CD4-positive, alpha-beta T cell treated with Interleukin-6 at 100 ng/mL for 8 hours (primary cell): Measurements from ENCODE around the gene CPLX3.

Experiments used
- DNase-seq: peaks from one replicate; pipeline ENCODE4 v3.0.0-alpha.2; 2020; ENCODE audit warnings: mixed read lengths, low spot score

Gene CPLX3

DNA sequence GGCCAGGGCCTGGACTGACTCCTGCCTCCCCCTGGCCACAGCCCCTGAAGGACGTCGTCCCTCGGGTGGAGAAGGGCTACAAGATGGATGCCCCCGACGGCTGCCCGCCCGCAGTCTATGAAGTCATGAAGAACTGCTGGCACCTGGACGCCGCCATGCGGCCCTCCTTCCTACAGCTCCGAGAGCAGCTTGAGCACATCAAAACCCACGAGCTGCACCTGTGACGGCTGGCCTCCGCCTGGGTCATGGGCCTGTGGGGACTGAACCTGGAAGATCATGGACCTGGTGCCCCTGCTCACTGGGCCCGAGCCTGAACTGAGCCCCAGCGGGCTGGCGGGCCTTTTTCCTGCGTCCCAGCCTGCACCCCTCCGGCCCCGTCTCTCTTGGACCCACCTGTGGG, 24.1 kb upstream of the CPLX3 start:
- no peak for DNase-seq

DNA sequence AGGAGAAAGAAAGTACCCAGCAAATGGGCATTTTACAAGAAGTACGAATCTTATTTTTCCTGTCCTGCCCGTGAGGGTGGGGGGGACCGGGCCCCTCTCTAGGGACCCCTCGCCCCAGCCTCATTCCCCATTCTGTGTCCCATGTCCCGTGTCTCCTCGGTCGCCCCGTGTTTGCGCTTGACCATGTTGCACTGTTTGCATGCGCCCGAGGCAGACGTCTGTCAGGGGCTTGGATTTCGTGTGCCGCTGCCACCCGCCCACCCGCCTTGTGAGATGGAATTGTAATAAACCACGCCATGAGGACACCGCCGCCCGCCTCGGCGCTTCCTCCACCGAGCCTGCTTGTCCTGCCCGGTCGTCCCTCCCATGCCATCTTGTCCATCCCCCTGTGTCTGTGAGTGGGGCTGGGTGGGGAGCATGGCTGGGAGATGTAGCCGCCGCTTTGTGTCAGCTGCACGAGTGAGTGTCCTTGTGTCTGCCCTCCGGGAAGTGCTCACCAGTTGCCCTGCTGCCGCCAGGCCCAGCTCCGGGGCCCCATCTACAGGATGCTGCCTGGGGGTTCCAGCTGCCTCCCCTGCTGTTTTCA, 23.5 kb upstream of the CPLX3 start:
- no peak for DNase-seq

DNA sequence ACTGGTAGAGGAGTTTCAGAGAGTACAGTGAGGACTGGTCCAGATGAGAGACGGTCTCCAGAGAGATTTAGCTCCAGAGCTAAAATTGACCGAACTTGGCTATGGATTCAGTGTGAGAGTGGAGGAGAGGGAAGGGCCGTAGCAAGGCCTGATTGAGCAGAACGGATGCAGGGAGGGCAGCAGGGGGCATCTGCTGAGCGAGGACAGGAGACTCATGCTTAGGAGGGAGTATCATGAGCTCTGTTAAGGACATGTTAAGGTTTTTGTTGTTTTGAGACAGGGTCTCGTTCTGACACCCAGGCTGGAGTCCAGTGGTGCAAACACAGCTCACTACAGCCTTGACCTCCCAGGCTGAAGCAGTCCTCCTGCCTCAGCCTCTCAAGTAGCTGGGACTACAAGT, 21.5 kb upstream of the CPLX3 start:
- DNase-seq = no peak

DNA sequence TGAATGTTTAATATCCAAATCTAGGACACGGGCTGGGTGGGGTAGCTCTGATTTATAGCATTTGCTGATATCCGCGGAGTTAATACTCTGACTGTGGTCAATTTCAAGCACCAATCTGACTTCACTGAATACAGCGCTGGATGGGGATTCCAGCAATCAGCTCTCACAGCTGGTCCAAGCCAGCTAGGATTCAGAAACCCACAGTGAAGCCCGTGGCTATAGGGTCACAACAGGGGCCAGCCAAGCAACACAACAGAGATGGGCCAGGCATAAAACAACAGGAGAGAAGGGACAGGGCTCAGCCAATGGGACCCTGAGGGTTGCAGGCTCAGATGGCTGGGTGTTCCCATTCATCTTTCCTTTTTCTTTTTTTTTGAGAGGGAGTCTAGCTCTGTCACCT, 19.1 kb upstream of the CPLX3 start:
- DNase-seq = no peak

DNA sequence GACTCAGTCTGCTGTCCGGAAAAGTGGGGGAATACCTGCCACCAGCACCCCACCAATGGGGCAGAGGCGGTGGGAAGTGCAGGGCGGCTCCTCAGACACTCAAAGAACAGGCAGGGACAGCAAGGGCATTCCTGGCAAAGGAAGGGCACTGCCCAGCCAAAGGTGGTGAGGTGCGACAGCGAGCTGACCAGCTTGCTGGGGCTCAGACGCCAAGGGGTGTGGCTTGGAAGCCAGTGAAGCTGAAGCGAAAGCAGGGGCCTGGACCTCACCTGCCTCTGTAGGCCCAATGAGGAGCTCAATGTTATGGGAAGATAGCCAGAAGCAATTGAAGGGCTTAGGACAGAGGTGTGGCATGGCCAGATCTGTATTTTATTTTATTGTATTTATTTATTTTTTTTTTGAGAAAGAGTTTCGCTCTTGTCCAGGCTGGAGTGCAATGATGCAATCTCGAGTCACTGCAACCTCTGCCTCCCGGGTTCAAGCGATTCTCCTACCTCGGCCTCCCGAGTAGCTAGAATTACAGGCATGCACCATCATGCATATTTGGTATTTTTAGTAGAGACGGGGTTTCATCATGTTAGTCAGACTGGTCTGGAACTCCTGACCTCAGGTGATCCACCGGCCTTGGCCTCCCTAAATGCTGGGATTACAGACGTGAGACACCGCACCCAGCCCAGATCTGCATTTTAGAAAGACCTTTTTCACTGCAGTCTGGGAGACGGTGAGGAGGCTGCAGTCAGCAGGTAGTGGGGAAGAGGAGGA, 18.2 kb upstream of the CPLX3 start:
- no peak for DNase-seq

DNA sequence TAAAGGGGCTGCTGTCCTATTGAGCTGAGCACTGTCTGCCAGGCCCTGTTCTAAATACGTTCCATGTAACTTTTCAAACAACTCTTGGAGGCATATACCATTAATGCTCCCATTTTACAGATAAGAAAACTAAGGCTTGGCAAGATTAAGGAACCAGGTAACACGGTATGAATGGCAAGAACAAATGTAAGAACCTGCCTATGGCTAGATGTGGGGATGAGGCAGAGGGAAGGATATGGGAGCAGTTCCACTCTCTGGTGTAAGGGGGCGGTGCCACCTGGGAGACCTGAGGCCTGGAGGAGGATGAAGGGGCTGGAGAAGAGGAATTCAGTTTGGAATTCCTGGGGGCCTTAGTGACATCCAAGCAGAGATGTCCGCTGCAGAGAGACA, 17.6 kb upstream of the CPLX3 start:
- DNase-seq = no peak

DNA sequence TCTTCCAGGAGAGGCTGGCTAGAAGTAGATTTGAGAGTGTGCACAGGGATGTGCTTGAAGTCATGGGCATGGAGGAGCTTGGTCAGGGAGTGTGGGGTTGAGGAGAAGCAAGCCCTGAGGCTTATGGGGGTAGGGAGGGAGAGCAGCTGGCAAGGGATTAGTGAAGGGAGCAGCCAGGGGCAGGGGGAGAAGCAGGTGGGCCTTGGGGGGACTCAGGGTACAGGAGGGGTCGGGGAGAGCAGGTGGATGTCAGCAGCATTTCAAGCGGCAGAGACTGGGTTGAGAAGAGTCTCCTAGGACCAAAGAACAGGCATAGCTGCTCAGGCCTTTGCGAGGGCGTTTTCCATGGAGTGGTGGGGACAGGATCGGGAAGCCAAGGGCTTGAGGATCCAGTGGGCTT, 17.2 kb upstream of the CPLX3 start:
- DNase-seq = no peak

DNA sequence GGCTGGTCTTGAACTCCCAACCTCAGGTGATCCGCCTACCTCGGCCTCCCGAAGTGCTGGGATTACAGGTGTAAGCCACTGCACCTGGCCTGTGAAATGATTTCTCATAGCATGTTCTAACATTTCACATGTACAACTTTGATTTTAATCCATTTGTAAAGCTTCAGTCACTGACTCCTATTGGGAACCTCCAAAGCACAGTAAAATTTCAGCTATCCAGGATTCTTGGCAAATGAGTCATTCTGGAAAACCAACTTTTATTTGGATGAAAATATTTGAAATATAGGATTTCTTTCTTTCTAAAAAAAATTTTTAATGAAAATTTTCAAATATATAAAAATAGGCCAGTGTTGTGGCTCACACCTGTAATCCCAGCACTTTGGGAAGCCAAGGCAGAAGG, 16.5 kb upstream of the CPLX3 start:
- DNase-seq = no peak

DNA sequence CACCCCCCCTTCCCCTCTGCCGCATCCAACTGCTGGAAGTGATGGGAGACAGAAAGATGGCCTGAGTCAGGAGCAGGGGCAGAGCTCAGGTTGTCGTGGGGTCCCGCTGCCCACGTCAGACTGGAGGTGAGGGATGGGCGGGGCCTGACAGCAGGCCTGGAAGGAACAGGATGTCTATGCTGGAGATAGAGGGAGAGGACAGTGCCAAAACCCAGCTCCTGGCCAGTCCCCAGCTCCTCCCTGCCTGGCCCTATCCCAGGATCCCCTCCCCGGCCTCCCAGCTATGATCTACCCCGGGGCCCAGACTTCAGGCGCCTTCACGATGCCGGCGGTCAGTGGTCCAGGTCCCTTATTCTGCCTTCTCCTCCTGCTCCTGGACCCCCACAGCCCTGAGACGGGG, 13.9 kb upstream of the CPLX3 start, which contains the start of gene LMAN1L:
TSS of gene LMAN1L (plus strand) at position 303 of the 400 bp plus-strand sequence. CDS start at position 323, 20 bp downstream.
- no peak for DNase-seq

DNA sequence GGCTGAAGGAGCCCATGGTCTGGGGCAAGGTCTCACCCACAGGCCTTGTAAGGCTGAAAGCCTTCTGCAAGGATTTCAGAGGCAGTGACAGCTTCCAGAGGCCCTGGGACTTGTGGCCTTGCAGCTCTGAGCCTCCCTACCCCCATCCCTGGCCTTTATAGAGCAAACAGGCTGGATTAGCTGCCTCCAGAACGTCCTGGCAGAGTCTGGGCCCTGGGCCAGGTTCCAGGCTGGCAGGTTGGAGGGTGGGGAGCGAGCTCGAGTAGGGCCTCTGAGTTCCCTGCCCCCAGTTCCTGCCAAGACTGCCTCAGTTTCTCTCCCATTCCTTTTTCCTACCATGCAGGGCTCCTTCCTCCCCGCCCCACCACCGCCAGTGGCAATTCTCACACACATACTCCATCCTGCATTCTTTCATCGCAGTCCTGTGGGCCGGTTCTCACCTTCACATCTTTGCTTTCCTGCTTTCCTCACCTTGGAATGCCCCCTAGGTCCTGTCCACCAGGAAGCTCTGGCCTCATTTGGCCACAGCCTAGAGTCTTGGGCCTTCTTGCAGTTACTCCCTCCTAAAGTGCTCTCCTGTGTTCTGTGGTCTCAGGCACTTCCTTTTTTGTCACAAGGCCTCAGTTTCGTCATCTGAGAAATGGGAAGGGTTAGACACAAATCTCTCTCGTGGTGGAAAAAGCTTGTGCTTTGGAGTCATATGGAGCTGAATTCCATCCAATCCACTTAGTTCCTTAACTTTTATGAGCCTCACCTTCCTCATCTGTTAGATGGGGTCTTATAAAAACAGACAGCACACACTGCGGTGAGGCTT, 11.1 kb upstream of the CPLX3 start:
- no peak for DNase-seq

DNA sequence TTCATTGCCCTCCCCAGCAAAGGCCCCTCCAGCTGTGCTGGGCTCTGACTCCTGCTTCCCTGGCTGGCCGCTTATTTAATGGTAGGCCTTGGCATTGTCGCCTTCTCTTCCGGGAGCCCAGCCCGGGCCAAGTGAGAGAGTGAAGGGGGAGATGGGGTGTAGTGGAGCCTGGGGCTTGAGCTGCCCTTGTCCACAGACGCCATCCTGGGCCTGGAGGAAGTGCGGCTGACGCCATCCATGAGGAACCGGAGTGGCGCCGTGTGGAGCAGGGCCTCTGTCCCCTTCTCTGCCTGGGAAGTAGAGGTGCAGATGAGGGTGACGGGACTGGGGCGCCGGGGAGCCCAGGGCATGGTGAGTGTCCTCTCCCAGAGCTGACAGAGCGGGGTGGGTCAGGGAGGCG, 10.5 kb upstream of the CPLX3 start:
- DNase-seq = no peak

DNA sequence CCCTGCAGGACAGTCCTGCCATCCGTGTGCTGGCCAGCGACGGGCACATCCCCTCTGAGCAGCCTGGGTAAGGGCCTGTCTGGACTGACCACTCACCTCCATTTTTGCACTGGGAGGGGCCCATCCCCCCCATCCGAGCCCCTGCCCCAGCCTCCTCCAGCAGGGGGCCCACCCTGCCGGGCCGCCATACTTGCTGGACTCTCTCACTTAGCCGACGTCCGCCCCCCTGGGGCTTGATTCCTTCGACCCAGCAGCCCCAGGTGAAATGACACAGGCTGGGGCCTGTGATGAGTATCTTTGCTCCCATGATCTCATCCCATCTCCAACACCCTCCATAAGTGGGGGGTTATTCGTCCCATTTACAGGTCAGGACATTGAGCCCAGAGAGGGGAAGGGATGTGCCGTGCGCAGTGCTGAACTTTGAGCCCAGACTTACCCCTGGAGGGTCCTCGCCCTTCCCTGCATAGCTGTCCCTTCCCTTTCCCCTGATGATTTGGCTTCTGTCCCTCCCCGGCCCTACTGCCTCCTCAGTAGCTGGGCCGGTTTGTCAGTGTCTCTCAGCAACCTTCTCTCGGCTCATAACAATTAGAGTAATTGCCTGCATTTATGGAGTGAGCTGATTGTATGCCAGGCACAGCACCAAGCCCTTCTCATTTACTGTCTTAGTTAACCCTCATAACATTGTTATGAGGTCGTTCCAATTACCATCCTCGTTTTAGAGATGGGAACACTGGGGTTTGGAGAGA, 9.6 kb upstream of the CPLX3 start:
- no peak for DNase-seq

DNA sequence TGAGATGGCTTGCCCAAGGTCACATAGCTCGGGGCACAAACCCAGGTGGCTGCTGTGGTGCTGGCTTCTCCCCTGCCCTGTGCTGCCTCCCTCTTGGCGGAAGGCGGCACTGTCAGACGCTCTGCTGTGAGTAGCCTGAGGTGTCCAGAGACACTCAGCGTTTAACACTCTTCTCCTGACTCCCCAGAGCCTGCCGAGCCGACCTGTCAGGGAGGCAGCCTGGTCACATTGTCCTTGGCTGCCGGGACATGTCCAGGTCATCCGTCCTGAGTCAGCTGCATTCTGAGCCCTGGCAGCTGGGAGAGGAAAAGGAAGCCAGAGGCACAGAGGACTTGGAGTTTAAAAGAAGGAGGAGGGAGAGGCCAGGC, 9.1 kb upstream of the CPLX3 start:
- no peak for DNase-seq

DNA sequence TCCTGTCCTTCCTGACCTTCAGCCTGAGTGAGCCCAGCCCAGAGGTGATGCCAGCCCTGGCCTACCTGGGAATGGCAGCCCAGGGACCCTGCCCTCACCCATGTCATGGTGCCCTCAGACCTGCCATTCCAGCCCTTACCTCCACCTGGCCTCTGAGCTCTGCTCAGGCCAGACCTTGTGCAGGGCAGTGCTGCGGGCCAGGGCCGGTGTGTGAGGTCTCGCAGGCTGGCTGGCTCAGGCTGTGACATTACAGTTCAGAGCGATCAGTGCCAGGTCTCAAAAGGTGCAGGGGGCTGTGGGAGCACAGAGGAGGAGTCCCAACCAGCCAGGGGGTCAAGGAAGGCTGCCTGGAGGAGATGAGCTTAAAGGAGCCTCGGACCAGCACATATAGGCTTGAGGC, 6.4 kb upstream of the CPLX3 start:
- no peak for DNase-seq

DNA sequence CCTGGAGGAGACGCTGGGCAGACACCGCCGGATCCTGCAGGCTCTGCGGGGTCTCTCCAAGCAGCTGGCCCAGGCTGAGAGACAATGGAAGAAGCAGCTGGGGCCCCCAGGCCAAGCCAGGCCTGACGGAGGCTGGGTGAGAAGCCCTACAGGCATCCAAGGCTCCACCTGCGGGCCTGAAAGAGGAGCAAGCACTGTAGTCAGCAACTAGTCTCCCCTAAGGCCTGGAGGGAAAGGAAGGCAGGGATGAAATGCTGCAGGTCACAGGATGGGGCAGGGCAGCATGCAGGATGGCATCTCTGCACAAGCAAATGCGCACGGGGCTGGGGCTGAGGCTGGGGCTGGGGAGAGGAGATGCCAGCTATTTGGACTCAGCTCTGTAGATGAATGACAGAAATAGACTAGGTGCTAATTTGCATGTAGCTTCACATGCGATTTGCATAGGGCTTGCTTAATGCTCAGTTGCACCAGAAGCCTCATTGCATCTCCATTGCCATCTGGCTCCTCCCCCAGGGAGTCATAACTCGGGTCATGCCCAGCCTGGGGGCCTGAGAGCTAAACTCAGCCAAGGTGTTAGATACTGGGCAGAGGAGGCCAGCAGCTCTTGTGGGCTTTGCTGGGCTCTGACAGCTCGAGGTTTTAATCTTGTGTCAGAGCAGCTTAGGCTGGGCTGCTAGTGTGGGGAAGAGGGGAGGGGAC, 5.2 kb upstream of the CPLX3 start:
- no peak for DNase-seq

DNA sequence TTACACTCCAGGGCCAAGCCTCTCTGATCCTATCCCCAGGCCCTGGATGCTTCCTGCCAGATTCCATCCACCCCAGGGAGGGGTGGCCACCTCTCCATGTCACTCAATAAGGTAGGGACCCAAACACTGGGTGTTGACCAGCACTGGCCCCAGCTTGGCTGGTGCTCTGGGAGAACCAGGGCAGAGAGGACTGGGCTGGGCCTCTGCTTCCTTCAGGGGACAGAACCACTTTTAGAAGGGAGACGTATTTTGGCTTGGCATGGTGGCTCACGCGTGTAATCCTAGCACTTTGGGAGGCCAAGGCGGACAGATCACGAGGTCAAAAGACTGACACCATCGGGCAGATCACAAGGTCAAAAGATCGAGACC, 4.7 kb upstream of the CPLX3 start:
- DNase-seq = no peak

DNA sequence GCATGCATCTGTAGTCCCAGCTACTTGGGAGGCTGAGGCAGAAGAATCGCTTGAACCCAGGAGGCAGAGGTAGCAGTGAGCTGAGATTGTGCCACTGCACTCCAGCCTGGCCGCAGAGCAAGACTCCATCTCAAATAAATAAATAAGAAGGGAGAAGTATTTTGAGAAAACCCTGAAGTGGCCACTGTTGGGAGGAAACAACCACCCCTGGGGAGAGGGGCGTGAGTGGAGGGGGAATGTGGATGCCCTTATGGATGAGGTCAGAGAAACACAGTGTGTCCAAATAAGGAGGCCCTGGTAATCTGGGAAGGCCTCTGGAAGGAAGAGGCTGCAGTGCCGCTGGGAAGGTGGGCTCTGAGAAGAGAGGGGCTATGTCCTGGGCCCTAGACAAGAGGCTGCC, 4.2 kb upstream of the CPLX3 start:
- DNase-seq = no peak

DNA sequence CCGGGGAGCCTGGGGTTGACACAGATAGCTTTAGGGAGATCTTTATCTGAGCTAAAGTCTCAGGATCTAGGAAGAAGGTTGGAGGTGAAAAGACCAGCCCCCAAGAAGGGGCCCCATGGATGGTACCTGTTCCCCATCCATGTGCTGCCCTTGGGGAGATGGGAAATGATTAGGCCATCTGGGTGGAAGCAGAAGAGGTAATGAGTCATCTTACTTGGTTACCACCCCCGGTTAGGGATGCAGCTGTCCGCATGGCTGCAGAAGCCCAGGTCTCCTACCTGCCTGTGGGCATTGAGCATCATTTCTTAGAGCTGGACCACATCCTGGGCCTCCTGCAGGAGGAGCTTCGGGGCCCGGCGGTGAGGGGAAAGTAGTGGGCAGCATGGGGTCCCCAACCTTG, 3.1 kb upstream of the CPLX3 start:
- no peak for DNase-seq

DNA sequence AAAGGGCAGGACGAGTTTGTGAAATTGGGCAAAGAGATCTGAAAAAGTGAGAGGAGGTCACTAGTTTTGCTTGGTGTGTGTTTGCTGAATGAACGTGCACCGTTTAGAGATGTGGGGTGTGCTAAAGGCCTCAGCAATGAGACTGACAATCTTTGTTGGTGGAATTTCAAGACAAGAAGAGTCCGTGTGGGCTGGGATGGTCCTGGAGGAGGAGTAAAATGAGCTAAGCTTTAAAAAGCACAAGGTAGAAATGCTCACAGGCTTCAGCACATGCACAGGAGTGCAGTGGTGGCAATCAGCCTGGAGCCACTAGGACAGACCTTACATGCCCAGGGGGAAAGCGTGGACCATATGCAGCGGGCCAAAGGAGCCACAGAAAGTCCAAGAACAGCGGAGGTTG, 1.5 kb upstream of the CPLX3 start:
- no peak for DNase-seq

DNA sequence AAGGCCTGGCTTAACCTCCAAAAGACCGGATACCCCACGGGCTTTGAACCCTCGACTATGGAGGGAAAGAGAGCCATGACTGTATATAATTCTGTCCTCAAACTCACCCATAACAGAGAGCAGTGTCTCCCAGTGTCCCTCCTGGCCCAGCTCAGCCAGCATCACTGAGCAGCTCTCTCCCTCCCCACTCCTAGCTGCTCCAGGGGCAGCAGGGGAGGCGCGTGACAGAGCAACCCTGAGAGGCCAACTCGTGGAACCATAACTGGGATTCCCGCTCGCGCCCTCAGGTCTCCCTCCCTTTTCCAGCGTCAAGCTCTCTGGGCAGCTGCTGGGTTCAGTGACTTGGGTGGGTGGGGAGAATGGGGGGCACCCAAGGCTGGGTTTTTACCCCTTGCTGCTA, 561 bp upstream of the CPLX3 start:
- no peak for DNase-seq

DNA sequence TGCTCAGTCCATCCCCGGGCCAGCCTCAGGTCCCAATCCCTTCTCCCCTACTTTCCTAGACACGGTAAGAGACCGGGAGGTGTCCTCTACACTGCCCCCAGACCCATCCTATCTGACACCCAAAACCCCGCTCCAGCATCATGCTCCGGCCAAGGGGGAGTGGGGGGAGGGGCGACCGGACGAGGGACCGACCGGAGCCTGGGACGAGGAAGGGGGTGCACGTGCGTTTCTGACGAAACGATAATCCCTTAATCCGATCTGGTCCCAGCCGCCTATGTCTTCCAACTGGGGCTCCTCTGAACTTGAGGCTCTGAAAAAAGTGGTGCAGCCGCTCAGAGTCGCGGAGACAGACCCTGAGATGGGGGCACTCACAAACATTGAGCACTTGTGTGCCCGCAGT, 494 bp downstream of the CPLX3 start:
- no peak for DNase-seq

DNA sequence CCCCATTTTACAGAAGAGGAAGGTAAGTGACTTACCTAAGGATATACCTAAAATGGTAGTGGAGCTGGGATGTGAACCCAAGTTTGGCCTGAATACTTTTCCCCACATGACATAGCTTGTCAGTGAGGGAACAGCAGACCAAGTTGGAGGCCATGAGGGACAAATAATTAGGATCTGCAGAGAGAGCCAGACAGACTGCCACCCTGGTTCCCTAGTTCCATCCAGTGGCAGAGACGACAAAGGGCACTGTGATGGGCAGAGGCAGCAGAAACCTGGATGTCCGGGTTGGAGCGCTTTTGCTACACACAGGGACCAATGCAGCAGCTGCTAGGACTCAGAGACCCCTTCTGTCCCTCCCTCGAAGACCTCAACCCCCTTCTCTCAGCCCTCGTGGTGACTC, 1.2 kb downstream of the CPLX3 start:
- no peak for DNase-seq
